ENCODE data around the gene RAC2.

Gene RAC2

GRCh38 chr22:37175414-37176281 is 68.4 kb downstream of the RAC2 start:
- DNase-seq (ENCODE audit: low read depth): no peak
